Tibial nerve (tissue), 4 donors: ENCODE results near the gene SPRYD3. TPM values are rescaled to one million over a fixed set of nuclear protein-coding genes. Genes with fewer than 3 reads are reported as not detected.
A peak's percentile ranks its signal among the peaks of the same experiment; 100 is the strongest.

Source experiments
- DNase-seq, 2 donors: peaks; one replicate each; pipeline ENCODE4 v3.0.0-alpha.2; 2019; ENCODE audit warnings: low spot score in 2 of 2
- H3K27ac ChIP-seq, 4 donors: fragments of 200-600 bp; sonication (generic) in 3 of 4; one replicate each; pipeline ENCODE4 v1.5.1; 2017 to 2019; ENCODE audit warnings: mild to moderate bottlenecking in 1 of 4
- H3K27me3 ChIP-seq, 2 donors: fragments of 200-600 bp; sonication (generic) in 1 of 2; one replicate each; pipeline versions ENCODE4 v1.5.1 to v1.6.0; 2017 to 2019
- H3K36me3 ChIP-seq, 3 donors: fragments of 200-600 bp; sonication (generic); one replicate each; pipeline ENCODE4 v1.5.1; 2018 to 2019
- H3K4me1 ChIP-seq, 4 donors: fragments of 200-600 bp; sonication (generic) in 3 of 4; one replicate each; pipeline ENCODE4 v1.5.1; 2017 to 2019
- H3K4me3 ChIP-seq, 4 donors: fragments of 200-600 bp; sonication (generic) in 3 of 4; one replicate each; pipeline ENCODE4 v1.5.1; 2017 to 2019; ENCODE audit warnings: mild to moderate bottlenecking in 1 of 4, moderate library complexity in 1 of 4
- H3K9me3 ChIP-seq, 4 donors: fragments of 200-600 bp; sonication (generic) in 3 of 4; one replicate each; pipeline ENCODE4 v1.5.1; 2017 to 2019
- CTCF ChIP-seq, 5 experiments: fragments of 200-600 bp in 3 of 5; fragments of 450-650 bp in 2 of 5; sonication (generic) in 3 of 5; IDR thresholded peaks; one replicate each; pipeline ENCODE4 v1.5.1; 2016 to 2019; ENCODE audit warnings: antibody characterized with exemption in 5 of 5, mild to moderate bottlenecking in 3 of 5, moderate library complexity in 2 of 5
- EP300 ChIP-seq, 2 donors: sonication (generic); formaldehyde crosslinking; IDR thresholded peaks; one replicate each; pipeline ENCODE4 v1.6.1; 2017; ENCODE audit warnings: antibody characterized with exemption in 2 of 2, mild to moderate bottlenecking in 1 of 2
- POLR2A ChIP-seq, 2 donors: fragments of 450-650 bp; IDR thresholded peaks; one replicate each; pipeline ENCODE4 v1.6.1; 2017; ENCODE audit warnings: antibody characterized with exemption in 2 of 2, mild to moderate bottlenecking in 2 of 2, moderate library complexity in 2 of 2
- WGBS, 2 donors: methylation state at CpG; one replicate each; pipeline ENCODE4 v1.1.5; 2018; 5-methylcytosine and 5-hydroxymethylcytosine counted together
- total RNA-seq, 4 donors: library from RNA; depleted of rRNA; stranded (reverse); fragments of >200 nt; gene quantifications; one replicate each; pipeline ENCODE4 v1.1.0, GENCODE V29; 2016

Gene SPRYD3
- total RNA-seq, 4 donors from 2014 or later, result 51.8 to 57.0 (median 54.3) TPM

GRCh38 chr12:53054112-53054878 lies 24.9 kb downstream of the SPRYD3 start:
- Histone ChIP-seq H3K27ac (peak overlapping the region; percentile 94 to 100 (median 97)), H3K4me1 (peaks cover 4 to 95% (median 43%) of the 10 kb centered on the region in 4 donors), H3K27me3 (no peaks in the 10 kb centered on the region), H3K36me3 (peaks cover 0 to 53% (median 8%) of the 10 kb centered on the region in 3 donors), H3K9me3 (no peaks in the 10 kb centered on the region), H3K4me3 (peak overlapping the region; percentile 30 to 89 (median 50))
- TF ChIP-seq POLR2A (IDR thresholded peaks at IDR 0.05), result peak in 1 of 2 donors; percentile 71
- TF ChIP-seq CTCF (IDR thresholded peaks at IDR 0.05), result peak in 1 of 5 experiments; percentile 7
- TF ChIP-seq EP300 (IDR thresholded peaks at IDR 0.05), result peak in 1 of 2 donors; percentile 91
- WGBS, 2 donors, result 7 to 15% methylated on average over 37 to 48 of the region's 48 CpGs
- DNase-seq, result peak; percentile 94 to 95

- TF ChIP-seq EP300 (IDR thresholded peaks at IDR 0.05) (peak in 1 of 2 donors; percentile 24), CTCF (IDR thresholded peaks at IDR 0.05) (peak; percentile 58 to 77 (median 72)), POLR2A (IDR thresholded peaks at IDR 0.05) (no peak)
- 15 to 24% methylated on average over 12 to 14 of the region's 16 CpGs for WGBS, 2 donors
- Histone ChIP-seq H3K9me3 (no peaks in the 10 kb centered on the region), H3K36me3 (peaks cover 0 to 45% (median 8%) of the 10 kb centered on the region in 3 donors), H3K27me3 (no peaks in the 10 kb centered on the region), H3K27ac (peak overlapping the region; percentile 94 to 100 (median 97)), H3K4me1 (peaks cover 4 to 95% (median 51%) of the 10 kb centered on the region in 4 donors), H3K4me3 (peak overlapping the region; percentile 30 to 89 (median 50))
- peak in 1 of 2 donors; percentile 47 for DNase-seq
Measured at GRCh38 chr12:53053218-53054111, 25.7 kb downstream of the SPRYD3 start.

GRCh38 chr12:53052419-53053217 lies 26.6 kb downstream of the SPRYD3 start:
- H3K4me3 ChIP-seq, result peak overlapping the region; percentile 54 to 89 (median 70)
- peaks cover 4 to 93% (median 57%) of the 10 kb centered on the region in 4 donors for H3K4me1 ChIP-seq
- peaks cover 0 to 37% (median 7%) of the 10 kb centered on the region in 3 donors for H3K36me3 ChIP-seq
- WGBS, 2 donors, result 26 to 28% methylated on average over 8 to 11 of the region's 11 CpGs
- H3K27me3 ChIP-seq, result no peaks in the 10 kb centered on the region
- peak overlapping the region; percentile 94 to 100 (median 97) for H3K27ac ChIP-seq
- peak; percentile 91 to 94 for DNase-seq
- TF ChIP-seq CTCF (IDR thresholded peaks at IDR 0.05) (no peak), EP300 (IDR thresholded peaks at IDR 0.05) (peak in 1 of 2 donors; percentile 93), POLR2A (IDR thresholded peaks at IDR 0.05) (peak; percentile 24 to 54)
- no peaks in the 10 kb centered on the region for H3K9me3 ChIP-seq

GRCh38 chr12:53051881-53052412 lies 27.2 kb downstream of the SPRYD3 start:
- no peaks in the 10 kb centered on the region for H3K9me3 ChIP-seq
- H3K36me3 ChIP-seq, result peaks cover 0 to 30% (median 5%) of the 10 kb centered on the region in 3 donors
- peak overlapping the region; percentile 94 to 100 (median 97) for H3K27ac ChIP-seq
- 36 to 53% methylated on average over 7 of the region's 7 CpGs for WGBS, 2 donors
- DNase-seq, result peak in 1 of 2 donors; percentile 12
- H3K27me3 ChIP-seq, result no peaks in the 10 kb centered on the region
- peak overlapping the region; percentile 54 to 89 (median 70) for H3K4me3 ChIP-seq
- H3K4me1 ChIP-seq, result peaks cover 4 to 86% (median 57%) of the 10 kb centered on the region in 4 donors
- TF ChIP-seq POLR2A (IDR thresholded peaks at IDR 0.05), result no peak
- TF ChIP-seq CTCF (IDR thresholded peaks at IDR 0.05), result no peak
- no peak for TF ChIP-seq EP300 (IDR thresholded peaks at IDR 0.05)
